GM03348 (cell line): Measurements from ENCODE around the gene HLA-F.

Experiments used
- DNase-seq: peaks from one replicate; pipeline ENCODE4 v3.0.0; 2012; ENCODE audit warnings: low spot score

HLA-F gene

GRCh38 chr6:29723262-29723665, at the start of gene HLA-F:
TSS of gene HLA-F (plus strand) at chr6:29723434. CDS start at chr6:29723464, 30 bp downstream.
- DNase-seq, result peak; percentile 96

GRCh38 chr6:29674008-29674407, 49.2 kb upstream of the HLA-F start:
- DNase-seq, result no peak

- DNase-seq, result no peak
Observed at GRCh38 chr6:29675561-29675960, 47.7 kb upstream of the HLA-F start.

- DNase-seq, result no peak
Observed at GRCh38 chr6:29676981-29677601, 46.1 kb upstream of the HLA-F start.

GRCh38 chr6:29678114-29678513, 45.1 kb upstream of the HLA-F start:
- DNase-seq, result no peak

- no peak for DNase-seq
Observed at GRCh38 chr6:29679962-29680361, 43.3 kb upstream of the HLA-F start.

DNA sequence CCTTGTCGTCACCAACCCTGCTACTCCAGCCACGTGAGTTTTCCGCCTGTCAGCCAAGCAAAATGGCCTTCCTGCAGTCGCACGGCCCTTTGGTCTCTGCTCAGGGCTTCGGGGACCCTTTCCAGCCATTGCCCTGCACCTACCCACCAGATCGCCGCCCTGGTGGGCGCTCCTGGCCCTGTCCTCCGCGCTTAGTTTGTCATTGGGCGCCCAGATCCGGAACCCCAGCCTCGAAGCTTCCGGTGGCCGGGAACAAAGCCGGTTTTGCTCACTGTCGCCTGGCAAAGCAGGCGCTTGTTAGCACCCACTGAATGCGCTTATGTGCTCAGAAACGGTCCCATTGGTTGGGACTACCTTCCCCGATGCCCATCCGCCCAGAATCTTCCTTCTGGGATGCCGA, 42.8 kb upstream of the HLA-F start:
- no peak for DNase-seq

- no peak for DNase-seq
Observed at GRCh38 chr6:29680904-29681303, 42.3 kb upstream of the HLA-F start, which contains the start of gene ZFP57. TSS of gene ZFP57 (minus strand) at chr6:29681152. CDS start at chr6:29677003, 4,149 bp downstream.

- no peak for DNase-seq
Observed at GRCh38 chr6:29681811-29682210, 41.4 kb upstream of the HLA-F start.

GRCh38 chr6:29685718-29686326, 37.4 kb upstream of the HLA-F start:
- DNase-seq, result no peak

GRCh38 chr6:29694637-29695036, 28.6 kb upstream of the HLA-F start:
- DNase-seq, result no peak

GRCh38 chr6:29696147-29697125, 26.8 kb upstream of the HLA-F start:
- peak; percentile 37 for DNase-seq

GRCh38 chr6:29702519-29703103, 20.6 kb upstream of the HLA-F start:
- peak; percentile 37 for DNase-seq

DNA sequence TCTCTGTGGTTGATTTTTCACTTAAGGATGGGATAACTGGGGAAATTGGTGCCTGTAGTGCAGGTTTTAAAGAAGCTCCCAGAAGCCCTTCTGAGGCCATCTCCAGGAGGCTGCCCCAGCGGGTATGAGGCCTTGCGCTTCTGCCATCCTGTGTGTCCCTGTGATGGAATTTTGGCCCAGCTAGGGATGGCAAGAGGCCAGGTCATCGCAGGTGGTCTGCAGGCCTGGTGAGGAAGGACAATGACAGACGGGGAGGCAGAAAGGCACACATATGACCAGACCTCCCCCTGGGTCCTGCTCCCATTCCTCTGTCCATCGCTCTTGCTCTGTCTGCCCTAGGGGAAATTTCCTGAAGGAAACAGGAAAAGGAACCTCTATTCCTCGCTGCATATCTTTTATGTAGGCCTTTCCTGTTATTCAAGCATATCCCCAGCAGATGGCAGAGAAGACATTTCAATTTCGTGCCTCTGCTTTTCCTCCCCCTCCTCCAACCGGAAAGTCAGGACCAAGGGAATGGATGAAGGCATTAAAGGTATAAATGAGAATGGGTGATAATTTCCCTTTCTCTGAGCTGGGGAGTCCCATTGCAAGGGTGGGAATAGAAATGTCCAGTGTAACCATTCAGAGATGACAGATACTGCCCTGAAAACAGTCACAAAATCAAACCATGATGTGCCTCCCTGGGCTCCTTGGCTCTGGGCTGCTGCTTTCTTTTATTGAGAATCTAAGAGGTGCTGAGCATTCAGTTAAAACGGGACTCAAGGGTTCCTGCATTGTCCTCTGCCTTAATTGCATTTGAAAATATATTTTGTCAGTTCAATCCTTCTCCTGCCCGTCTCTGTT, 17.6 kb upstream of the HLA-F start:
- DNase-seq, result peak; percentile 78

DNA sequence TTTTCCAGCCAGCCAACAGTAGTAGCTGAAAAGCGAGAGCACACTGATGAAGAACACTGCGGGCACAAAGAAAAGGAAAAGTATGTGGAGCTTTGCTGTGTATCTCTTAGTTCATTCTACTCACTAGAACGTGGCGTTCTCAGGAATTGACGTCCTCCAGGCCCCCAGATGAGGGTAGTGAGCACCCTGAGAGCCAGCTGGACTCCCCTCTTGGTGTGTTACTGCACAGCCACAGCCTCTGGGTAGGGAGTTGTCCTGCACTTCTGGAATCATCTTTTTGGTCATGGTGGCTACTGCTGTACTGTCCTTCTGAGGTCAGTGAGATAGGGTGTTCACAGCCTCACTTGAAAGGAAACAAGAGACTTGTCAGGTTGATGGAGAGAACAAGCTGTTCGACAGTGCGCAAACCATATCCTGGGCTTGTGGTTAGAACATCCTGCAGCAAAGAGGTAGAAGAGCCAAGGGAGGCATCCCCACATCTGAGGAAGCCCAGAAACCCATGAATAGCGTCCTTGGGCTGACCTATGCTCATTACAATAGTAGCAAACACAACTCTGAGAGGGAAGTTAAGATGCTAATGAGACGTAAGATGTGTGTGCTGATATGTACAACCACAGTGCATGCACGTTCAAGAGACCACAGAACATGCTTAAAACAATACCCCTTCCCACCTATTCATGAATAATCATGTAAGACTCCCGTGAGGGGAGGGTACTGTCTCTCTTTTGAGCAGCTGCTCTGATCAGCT, 14.6 kb upstream of the HLA-F start:
- DNase-seq, result no peak

DNA sequence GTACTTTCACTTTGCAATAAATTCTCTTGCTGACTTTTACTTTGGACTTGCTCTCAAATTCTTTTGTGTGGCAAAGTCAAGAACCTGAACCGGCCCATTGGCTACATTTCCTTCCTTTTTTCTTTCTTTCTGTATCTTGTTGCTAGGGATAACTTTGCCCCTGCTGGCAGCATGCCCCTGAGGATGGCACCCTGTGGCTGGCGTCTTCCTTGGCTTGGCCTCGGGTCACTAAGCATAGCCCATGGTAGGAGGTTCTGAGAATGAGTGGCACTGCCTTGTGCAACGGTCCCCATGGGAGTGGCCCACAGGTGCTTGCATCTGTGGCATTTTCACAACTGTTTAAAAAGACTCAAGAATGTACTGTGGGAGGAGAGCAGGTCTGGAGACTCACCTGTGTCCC, 14.0 kb upstream of the HLA-F start:
- DNase-seq, result no peak

DNA sequence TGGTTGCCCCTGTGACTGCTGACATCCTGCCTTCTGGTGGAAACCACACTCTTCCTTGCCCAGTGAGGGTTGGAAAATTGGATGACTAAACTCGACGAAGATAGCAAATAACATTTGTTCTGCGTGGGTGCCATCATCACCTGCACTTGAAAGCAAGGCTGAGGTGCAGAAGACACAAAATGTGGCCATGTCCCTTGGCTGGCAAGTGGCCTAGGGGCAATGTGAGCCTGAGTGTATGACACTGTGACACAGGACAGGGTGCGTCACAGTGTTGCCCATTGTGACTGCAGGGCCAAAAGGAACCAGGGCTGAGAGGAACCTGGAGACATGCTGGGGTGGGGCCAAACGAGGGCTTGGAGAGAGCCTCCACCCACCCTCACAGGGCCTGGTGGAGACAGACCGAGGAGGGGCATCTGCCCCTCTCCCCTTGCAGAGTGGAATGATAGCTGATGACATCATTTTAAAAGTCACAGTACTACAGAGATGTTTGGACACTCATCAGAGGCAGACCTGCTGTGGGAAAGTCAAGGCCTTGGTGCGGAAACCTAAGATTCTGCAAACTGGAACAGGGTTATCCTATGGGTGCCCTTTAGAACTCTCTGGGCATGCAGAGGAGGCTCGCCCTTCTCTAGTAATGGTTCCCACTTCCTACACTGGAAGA, 12.8 kb upstream of the HLA-F start:
- no peak for DNase-seq

DNA sequence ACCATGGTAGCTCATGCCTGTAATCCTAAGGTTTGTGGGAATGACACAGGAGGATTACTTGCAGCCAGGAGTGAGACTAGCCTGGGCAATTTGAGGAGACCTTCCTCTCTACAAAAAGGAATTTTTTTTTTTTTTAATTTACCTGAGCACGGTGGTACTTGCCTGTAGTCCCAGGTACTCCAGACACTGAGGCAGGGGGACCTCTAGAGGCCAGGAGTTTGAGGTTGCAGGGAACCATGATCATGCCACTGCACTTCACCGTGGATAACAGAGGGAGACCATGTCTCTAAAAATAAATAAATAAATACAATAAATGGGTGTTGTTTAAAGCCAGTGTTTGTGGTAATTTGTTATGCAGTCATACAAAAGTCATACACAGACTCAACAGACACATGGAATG, 2.4 kb upstream of the HLA-F start:
- no peak for DNase-seq

DNA sequence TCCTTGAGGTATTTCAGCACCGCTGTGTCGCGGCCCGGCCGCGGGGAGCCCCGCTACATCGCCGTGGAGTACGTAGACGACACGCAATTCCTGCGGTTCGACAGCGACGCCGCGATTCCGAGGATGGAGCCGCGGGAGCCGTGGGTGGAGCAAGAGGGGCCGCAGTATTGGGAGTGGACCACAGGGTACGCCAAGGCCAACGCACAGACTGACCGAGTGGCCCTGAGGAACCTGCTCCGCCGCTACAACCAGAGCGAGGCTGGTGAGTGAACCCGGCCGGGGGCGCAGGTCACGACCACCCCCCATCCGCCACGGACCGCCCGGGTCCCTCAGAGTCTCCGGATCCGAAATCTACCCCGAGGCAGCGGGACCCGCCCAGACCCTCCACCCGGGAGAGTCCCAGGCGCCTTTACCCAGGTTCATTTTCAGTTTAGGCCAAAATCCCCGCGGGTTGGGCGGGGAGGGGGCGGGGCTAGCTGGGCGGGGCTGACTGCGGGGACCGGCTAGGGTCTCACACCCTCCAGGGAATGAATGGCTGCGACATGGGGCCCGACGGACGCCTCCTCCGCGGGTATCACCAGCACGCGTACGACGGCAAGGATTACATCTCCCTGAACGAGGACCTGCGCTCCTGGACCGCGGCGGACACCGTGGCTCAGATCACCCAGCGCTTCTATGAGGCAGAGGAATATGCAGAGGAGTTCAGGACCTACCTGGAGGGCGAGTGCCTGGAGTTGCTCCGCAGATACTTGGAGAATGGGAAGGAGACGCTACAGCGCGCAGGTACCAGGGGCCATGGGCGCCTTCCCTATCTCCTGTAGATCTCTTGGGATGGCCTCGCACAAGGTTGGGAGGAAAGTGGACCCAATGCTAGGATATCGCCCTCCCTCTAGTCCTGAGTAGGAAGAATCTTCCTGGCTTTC, 693 bp downstream of the HLA-F start:
- DNase-seq, result peak; percentile 75
